ENCODE data around the gene KCTD13. TPM values are rescaled to one million over a fixed set of nuclear protein-coding genes. Genes with fewer than 3 reads are reported as not detected.
A peak's percentile ranks its signal among the peaks of the same experiment; 100 is the strongest.

The KCTD13 gene
- total and polyA plus RNA-seq, 2 of the 8 experiments (the other 6 are each of a cell fraction or from before 2014, with no cell fraction given): 9.2 to 10.8 TPM

- Histone ChIP-seq H3K23me2 (ENCODE audit: low read depth, low read length) (peaks cover 7% of the 10 kb centered on the region; the same call in 1 of the 2 replicates), H2BK120ac (replicated peaks; ENCODE audit: low read depth, low read length) (no peak overlapping the region), H2BK20ac (ENCODE audit: low read length) (no peak overlapping the region), H3K14ac (ENCODE audit: insufficient read length) (no peak overlapping the region), H3K27ac (ENCODE audit: low read depth, low read length) (no peak overlapping the region), H3K27me3 (replicated peaks in 1 of 4; ENCODE audit: control insufficient read depth in 3 of 4, extremely low read depth in 1 of 4, insufficient read depth in 3 of 4, low read length in 3 of 4) (peaks cover 2 to 10% (median 9%) of the 10 kb centered on the region in 4 experiments), H3K9ac (replicated peaks in 1 of 4; ENCODE audit: extremely low read depth in 1 of 4, low read depth in 3 of 4, low read length in 3 of 4) (peak overlapping the region in 1 of 4 experiments; percentile 8; a peak in 1 of 7 replicates), H4K91ac (replicated peaks; ENCODE audit: insufficient read length, low read length) (no peak overlapping the region), H2BK12ac (ENCODE audit: low read depth, low read length) (no peak overlapping the region), H3K79me1 (ENCODE audit: low read depth, low read length) (peaks cover 25% of the 10 kb centered on the region), H3K23ac (ENCODE audit: insufficient read length) (no peak overlapping the region), H3K36me3 (ENCODE audit: control insufficient read depth in 2 of 4, insufficient read depth in 4 of 4, low read length in 3 of 4) (peaks cover 10 to 35% (median 27%) of the 10 kb centered on the region in 4 experiments), H2BK5ac (ENCODE audit: low read depth, low read length) (no peak overlapping the region), H2BK15ac (ENCODE audit: low read length) (no peak overlapping the region), H3K9me3 (ENCODE audit: insufficient read depth in 2 of 2, low read depth in 1 of 2, low read length in 1 of 2) (peaks cover 11% of the 10 kb centered on the region in 2 experiments), H3K4me1 (replicated peaks in 1 of 4; ENCODE audit: control insufficient read depth in 3 of 4, insufficient read depth in 4 of 4, low read length in 3 of 4) (peaks cover 4 to 20% (median 7%) of the 10 kb centered on the region in 4 experiments), H3K18ac (ENCODE audit: extremely low read depth, low read length) (no peak overlapping the region), H3K4me3 (ENCODE audit: extremely low read depth in 1 of 4, insufficient read depth in 2 of 4, low read depth in 3 of 4, low read length in 4 of 4) (peak overlapping the region; percentile 80 to 90 (median 85); a peak in 7 of 8 replicates), H3K4me2 (ENCODE audit: insufficient read depth in 1 of 2, low read depth in 2 of 2, low read length in 2 of 2) (peak overlapping the region; percentile 72 to 85), H3K4ac (replicated peaks; ENCODE audit: insufficient read length, low read depth, low read length) (no peak overlapping the region), H4K5ac (ENCODE audit: insufficient read length, low read depth, low read length) (no peak overlapping the region), H3K79me2 (ENCODE audit: control insufficient read depth in 1 of 2, insufficient read depth in 2 of 2, low read length in 2 of 2) (peaks cover 9 to 34% of the 10 kb centered on the region in 2 experiments), H2AFZ (ENCODE audit: low read length) (no peak overlapping the region), H4K20me1 (replicated peaks in 1 of 2; ENCODE audit: control insufficient read depth in 1 of 2, insufficient read depth in 2 of 2, low read length in 2 of 2) (peaks cover 4 to 18% of the 10 kb centered on the region in 2 experiments), H3K56ac (replicated peaks; ENCODE audit: insufficient read length, low read depth, low read length) (no peak overlapping the region), H2AK5ac (ENCODE audit: low read depth, low read length) (no peak overlapping the region), H4K8ac (ENCODE audit: extremely low read depth, insufficient read depth, low read length) (no peak overlapping the region)
- TF ChIP-seq KDM1A (IDR thresholded peaks at IDR 0.05; ENCODE audit: borderline replicate concordance, low read length) (peak; percentile 52; the same call in 1 of the 2 replicates), RAD21 (IDR thresholded peaks at IDR 0.05 in 1 of 2, conservative IDR thresholded peaks at IDR 0.05 in 1 of 2; ENCODE audit: low read depth in 2 of 2, low read length in 2 of 2) (no peak)
- DNase-seq (ENCODE audit: low read depth in 1 of 2, low spot score in 2 of 2): no peak
- ChIA-PET CTCF (ENCODE audit: partially characterized antibody) (interaction anchor here (1.0 to 4.4 kb wide), 12 partner anchors 10 to 156 kb away, joined by 3 to 19 read pairs (median 4); partner anchors contain the start of gene TLCD3B), POLR2A (ENCODE audit: partially characterized antibody) (interaction anchor here (0.8 to 2.7 kb wide), 7 partner anchors 18 to 56 kb away, joined by 3 to 23 read pairs (median 4); partner anchors contain the start of genes HIRIP3, INO80E, KCTD13 and TLCD3B)
- 80% methylated on average over 5 of the region's 5 CpGs; no CpG with 5 or more reads in 1 of the 2 experiments for WGBS, 2 experiments (ENCODE audit: extremely low coverage in 1 of 2, insufficient coverage in 1 of 2, insufficient read length in 1 of 2, insufficient replicate concordance in 2 of 2, low coverage in 1 of 2, low lambda C conversion rate in 2 of 2, missing lambda C conversion rate in 1 of 2)
- FAIRE-seq: no peak
Measured at GRCh38 chr16:29975134-29975538, 49.1 kb upstream of the KCTD13 start.

Data from H1 (cell line).